ENCODE data around the gene ANKS1B.
"Not testable (repeated sequence)": the region's sequence is repeated elsewhere in the genome, so short reads cannot be mapped to it uniquely, and the experiment has no call there.

GRCh38 chr12:100005846-100006245, 21.1 kb upstream of the ANKS1B start:
- not testable (repeated sequence) for TF ChIP-seq CTCF, POLR2A (IDR thresholded peaks at IDR 0.05)

Data from Peyer's patch (tissue), 4 donors.